GM19438 (cell line): ENCODE results near the gene RAB30.
A peak's percentile ranks its signal among the peaks of the same experiment; 100 is the strongest.
"Not testable (repeated sequence)": the region's sequence is repeated elsewhere in the genome, so short reads cannot be mapped to it uniquely, and the experiment has no call there.

Experiments used
- ATAC-seq: cut with Tn5 transposase; IDR thresholded peaks from one replicate; pipeline ENCODE4 v1.9.1; 2021; ENCODE audit warnings: low read depth; ENCODE audit not compliant: unreplicated experiment

The RAB30 gene

DNA sequence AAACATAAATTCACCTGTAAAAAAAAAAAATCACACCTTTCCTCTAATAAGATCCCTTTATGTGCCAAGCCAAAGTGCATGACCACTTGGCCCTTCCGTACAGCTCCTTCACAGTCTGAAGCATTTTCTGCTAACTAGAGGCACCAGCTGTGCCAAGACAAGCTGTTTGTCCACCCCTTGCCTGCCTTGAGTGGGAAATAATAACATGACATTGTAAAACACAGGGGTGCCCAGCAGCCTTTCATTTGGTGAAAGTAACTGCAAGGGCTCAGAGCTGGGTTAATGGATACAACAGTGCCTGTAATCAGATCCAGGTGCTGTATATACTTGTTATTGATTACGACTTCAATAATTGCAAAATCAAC lies 110.9 kb downstream of the RAB30 start:
- no peak for ATAC-seq

DNA sequence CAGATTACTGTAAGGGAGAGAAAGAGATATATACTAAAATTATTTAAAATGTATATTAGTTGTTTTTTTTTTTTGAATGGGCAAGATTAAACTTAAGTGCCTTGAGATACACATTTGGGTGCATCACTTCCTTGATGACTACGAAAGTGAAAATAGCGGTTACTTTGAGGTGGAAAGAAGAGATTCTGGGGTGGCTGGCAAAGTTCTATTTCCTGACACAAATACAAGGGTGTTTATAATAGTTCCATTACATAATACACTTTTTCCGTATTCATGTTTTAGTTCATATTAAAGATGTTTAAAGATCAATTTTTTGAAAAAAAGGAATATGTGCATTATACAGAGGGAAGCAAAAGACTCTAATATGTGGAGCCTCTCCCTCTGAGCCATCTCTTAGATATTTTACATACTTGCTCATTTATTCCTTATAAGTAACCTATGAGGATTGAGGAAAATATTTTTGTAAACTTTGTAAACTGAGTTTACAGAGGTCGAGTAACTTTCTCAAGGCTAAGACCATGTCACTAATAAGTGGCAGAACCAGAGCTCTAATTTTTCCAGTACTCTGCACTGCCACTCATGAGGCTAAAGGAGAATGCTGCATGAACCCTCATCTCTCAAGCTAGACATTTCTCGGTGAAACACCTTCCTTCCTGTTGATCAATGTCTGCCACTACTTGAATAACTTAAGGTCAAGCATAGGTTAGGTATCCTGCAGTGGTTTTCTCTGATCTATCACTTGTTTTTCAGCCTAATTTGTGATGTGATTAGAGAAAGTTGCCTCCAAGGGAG lies 111.5 kb downstream of the RAB30 start:
- ATAC-seq = peak; percentile 88

DNA sequence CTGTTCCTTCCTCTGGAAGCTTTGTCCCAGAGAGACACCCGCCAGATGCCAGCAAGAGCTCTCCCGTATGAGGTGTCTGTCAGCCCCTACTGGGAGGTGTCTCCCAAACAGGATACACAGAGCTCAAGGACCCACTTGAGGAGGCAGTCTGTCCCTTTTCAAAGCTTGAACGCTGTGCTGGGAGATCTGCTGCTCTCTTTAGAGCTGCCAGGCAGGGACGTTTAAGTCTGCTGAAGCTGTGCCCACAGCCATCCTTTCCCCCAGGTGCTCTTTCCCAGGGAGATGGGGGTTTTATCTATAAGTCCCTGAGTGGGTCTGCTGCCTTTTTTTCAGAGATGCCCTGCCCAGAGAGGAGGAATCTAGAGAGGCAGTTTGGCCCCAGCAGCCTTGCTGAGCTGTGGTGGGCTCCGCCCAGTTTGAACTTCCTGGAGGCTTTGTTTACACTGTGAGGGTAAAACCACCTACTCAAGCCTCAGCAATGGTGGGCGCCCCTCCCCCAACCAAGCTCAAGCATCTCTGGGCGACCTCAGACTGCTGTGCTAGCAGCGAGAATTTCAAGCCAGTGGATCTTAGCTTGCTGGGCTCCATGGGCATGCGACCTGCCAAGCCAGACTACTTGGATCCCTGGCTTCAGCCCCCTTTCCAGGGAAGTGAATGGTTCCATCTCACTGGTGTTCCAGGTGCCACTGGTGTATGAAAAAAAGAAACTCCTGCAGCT lies 115.8 kb downstream of the RAB30 start:
- ATAC-seq = not testable (repeated sequence)

DNA sequence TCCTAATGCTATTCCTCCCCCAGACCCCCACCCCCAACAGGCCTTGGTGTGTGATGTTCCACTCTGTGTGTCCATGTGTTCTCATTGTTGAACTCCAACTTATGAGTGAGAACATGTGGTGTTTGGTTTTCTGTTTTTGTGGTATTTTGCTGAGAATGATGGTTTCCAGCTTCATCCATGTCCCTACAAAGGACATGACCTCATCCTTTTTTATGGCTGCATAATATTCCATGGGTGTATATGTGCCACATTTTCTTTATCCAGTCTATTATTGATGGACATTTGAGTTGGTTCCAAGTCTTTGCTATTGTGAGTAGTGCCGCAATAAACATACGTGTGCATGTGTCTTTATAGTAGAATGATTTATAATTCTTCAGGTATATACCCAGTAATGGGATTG lies 121.2 kb downstream of the RAB30 start:
- ATAC-seq = not testable (repeated sequence)

DNA sequence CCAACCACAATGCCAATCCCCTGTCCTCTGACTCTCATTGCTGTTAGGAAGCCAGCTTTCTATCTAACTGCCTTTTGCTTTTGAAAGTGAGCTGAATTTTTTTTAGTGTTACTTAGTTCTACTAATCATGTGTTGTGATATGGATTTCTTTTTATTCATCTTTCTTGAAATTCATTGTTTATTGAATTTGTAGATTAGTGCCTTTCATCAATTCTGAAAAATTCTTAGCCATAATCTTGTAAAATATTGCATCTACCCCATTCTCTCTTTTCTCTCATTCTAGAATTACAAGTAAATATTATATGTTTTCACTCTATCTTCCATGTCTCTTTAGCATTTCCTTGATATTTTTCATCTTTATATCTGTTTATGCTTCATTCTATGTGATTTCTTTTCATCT lies 122.3 kb downstream of the RAB30 start:
- no peak for ATAC-seq

DNA sequence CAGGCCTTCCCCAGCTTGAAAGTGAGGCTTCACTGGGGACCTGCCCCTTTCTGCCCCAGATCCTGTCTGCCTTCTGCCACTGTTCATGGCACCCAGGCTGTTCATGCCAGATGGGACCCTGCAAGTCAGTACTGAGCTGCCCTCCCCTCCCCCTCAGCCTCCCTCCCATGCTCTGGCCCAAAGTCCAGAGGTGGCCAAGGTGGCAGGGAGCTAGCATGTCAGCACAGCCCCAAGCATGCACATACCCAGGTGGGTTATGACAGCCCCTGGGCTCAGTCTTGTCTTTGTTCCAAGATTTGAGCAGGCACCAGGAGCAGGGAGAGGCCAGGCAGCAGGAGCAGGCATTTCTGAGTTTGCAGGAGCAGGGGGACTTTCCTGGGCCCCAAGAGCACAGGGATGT lies 126.0 kb downstream of the RAB30 start:
- ATAC-seq = no peak

DNA sequence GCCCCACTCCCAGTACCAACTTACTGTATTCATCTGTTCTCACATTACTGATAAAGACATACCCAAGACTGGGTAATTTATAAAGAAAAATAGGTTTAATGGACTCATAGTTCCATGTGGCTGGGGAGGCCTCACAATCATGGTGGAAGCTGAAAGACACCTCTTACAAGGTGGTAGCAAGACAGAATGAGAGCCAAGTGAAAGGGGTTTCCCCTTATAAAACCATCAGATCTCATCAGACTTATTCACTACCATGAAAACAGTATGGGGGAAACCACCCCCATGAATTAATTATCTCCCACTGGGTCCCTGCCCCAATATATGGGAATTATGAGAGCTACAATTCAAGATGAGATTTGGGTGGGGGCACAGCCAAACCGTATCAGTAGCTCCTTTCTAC lies 126.7 kb downstream of the RAB30 start:
- not testable (repeated sequence) for ATAC-seq

DNA sequence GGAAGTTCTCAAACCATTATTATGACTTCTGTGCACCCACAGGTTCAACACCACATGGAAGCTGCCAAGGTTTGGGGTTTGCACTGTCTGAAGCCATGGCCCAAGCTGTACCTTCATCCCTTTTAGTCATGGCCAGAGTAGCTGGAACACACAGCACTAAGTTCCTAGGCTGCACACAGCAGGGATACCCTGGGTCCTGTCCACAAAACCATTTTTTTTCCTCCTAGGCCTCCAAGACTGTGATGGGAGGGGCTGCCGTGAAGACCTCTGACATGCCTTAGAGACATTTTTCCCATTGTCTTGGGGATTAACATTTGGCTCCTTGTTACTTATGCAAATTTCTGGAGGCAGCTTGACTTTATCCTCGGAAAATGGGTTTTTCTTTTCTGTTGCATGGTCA lies 127.5 kb downstream of the RAB30 start:
- no peak for ATAC-seq

DNA sequence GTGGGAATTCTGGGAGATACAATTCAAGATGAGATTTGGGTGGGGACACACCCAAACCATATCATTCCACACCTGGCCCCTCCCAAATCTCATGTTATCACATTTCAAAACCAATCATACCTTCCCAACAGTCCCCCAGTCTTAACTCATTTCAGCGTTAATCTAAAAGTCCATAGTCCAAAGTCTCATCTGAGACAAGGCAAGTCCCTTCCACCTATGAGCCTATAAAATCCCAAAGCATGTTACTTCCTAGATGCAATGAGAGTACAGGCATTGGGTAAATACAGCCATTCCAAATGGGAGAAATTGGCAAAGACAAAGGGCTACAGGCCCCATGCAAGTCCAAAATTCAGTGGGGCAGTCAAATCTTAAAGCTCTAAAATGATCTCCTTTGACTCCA lies 128.3 kb downstream of the RAB30 start:
- not testable (repeated sequence) for ATAC-seq

DNA sequence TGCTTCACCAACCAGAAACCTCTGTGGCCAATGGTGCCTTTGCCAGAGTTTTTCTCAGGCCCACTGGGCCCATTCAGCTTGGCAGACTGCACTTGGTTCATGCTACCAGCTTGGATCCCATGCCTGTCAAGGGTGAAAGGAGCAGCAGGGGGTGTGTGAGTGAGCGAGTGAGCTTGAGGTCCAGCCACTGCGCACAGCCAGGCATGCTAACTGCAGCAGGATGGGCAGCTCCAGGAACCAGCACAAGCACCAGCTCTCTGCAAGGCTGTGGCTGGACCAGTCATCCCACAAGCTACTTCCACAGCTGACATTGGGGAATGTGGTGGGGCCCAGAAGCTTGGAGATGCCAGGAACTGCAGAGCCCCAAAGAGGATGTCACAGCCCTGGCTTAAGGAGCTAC lies 129.3 kb downstream of the RAB30 start:
- no peak for ATAC-seq

DNA sequence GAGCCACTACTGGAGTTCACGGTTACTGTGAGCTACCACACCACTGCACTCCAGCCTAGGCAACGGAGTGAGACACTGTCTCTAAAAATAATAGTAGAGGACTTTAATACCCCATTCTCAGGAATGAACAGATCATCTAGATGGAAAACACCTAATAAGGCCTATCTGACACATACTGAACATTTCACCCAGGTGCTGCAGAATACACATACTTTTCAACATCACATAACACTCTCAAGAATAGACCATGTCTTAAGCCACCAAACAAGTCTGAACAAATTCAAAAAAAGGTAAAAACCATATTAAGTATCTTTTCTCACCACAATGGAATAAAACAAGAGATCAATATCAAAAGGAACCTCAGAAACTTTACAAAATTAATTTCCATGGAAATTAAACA lies 132.2 kb downstream of the RAB30 start:
- no peak for ATAC-seq

DNA sequence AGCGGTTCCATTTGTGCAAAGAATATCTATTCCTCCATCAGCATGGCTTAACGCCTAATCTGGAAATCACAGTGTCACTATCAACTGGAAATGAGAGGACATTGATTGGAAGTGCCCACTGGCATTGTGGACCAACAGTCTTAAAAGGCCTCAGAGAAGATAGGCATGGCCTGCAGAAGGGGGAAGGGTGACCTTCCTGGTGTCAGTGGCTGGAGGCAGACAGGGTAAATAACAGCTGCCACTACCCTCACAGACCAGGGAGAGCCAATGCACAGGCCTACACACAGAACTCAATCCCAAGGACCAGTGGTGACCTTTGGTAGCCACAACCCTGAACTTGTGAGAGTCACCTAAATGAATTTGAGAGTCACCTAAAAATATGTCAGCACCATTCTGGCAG lies 134.1 kb downstream of the RAB30 start:
- ATAC-seq = no peak

DNA sequence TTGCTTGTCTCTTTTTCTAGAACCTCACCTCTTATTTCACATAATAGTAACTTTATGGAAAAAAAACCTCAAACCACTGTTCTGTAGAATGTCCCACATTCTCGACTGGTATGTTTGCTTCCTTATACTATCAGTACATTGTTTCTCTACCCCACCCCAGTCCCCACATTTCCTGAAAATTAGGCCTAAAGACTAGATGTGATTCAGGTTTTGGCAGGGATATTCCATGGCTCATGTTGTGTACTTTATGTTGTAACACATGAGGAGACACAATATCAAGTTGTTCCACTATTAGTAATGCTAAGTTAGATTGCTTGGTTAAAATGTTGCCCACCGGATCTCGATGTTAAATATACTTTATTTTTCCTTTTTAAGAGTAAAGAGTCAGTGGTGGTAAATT lies 135.4 kb downstream of the RAB30 start:
- ATAC-seq = no peak

DNA sequence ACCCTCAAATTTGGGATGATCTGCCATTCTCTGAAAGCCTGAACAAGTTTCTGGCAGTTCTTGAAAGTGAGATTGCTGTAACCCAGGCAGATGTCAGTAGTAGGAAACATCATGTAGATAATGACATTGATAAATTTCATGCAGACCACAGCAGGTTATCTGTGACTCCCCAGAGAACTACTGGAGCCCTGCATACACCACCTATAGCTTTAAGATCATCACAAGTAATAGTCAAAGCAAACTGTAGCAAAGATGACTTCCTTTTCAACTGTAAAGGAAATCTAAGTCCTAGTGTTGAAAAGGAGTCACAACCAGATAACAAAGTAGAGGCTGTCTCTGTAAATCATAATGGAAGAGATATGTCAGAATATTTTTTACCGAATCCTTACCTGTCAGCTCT lies 139.1 kb downstream of the RAB30 start:
- no peak for ATAC-seq

DNA sequence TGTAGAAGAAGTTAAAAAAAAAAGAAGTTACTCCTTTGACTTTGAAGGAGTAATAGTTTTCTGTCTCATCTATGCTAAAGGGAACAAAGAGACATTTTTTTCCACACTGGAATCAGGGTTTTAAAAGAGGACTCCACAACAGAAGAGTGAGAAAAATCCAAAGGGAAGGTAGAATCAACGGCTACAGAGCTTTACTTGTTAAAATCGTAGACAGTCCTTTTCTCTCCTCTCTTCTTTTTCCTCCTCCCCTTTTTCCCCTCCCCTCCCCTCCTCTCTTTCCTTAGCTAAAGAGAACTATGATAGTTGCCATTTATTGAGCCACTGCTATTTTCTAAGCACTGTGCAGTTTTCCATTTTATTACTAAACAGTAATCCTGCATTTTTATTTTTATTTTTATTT lies 141.0 kb downstream of the RAB30 start:
- no peak for ATAC-seq

DNA sequence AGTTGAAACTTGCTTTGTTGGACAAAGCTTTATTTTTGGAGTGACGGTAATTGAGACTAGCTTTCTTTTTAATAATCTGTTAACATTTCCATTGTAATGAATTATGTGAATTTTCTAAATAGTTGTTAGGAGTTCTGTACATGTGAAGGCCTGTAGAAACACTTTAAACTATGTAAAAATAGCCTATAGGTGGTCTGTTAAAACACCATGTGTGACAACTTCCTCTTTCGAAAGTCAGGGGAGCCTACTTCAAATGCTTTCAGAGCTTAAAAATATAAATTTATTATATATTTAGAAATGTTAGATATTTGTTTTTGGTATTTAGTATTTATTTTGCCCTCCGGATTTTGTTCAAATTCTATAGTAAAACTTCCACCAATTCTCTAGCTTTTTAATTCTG lies 141.5 kb downstream of the RAB30 start:
- no peak for ATAC-seq

DNA sequence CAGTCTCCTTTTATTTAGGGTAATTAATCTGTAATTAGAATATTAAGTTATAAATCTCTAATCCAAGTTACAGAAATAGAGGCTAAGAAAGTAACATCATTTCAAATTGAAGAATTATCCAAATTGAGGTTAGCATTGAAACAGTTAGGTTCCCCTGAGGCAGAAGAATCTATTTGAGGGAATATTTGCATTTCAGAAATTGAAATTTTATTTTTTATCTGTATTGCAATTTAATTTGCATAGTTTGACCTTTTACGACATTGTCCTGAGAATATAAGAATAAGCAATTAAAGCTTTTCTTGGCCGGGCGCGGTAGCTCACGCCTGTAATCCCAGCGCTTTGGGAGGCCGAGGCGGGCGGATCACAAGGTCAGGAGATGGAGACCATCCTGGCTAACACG lies 142.6 kb downstream of the RAB30 start:
- no peak for ATAC-seq

DNA sequence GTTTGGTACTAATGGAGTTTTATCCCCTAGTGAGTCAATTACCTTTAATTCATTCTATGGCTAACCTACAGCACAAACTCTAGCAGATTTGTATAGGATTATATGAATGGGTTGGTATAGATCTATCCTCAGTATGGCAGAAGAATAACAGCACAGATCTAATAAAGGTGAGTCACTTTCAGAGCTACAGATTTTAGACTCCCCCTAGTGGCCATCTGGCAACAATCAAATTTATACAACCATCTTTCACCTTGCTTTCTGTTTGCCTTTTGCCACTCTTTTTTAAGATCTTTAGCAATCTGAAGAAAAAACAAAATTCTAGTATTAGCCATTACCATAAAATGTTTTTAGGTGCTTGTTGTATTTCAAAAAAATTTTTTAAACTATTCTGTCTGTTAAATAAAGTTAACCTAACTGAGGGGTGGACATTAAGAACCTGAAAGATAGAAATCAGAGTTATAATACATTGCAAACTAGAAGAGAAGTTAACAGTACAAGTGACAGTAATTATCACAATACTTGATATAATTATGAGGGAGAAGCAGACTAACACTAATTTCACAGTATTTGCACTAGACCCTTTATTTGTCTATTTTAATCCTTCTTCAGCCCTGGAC lies 144.3 kb downstream of the RAB30 start:
- peak; percentile 74 for ATAC-seq

DNA sequence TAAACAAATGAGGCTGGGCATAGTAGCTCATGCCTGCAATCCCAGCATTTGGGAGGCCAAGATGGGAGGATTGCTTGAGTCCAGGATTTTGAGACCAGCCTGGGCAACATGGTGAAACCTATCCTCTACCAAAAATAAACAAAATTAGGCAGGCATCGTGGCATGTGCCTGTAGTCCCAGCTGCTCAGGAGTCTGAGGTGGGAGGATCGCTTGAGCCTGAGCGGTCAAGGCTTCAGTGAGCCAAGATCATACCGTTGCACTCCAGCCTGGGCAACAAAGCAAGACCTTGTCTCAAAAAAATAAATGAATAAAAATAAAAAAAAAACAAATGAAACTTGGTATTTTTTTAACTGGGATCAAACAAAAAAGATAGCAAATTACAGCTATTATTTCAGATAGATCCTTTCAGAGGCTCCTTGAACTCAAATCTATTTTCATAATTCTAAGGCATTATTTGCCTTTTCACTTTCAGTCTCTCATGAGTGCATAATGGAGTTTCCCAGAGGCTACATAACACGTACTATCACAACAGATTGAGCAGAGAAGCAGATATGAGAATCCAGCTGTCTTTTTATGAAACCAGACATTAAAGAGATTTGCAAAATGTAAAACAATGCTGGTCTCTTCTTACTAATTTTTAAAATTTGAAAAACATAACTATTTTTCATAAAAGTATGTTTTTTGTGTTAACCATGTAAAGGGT lies 147.0 kb downstream of the RAB30 start:
- ATAC-seq = no peak
